HUES6 (cell line): ENCODE results near the gene RSPO4.

Experiments used
- H3K27ac ChIP-seq: 2 replicates; pipeline ENCODE4 v1.7.0; 2013; ENCODE audit warnings: low read depth, mild to moderate bottlenecking, low read length, inconsistent platforms
- H3K27me3 ChIP-seq: 2 replicates; pipeline ENCODE4 v1.6.1; 2013; ENCODE audit warnings: low read length; ENCODE audit not compliant: control insufficient read depth, insufficient read depth
- H3K36me3 ChIP-seq: 2 replicates; pipeline ENCODE4 v1.6.1; 2013; ENCODE audit warnings: low read length; ENCODE audit not compliant: control insufficient read depth, insufficient read depth
- H3K4me1 ChIP-seq: 2 replicates; pipeline ENCODE4 v1.6.1; 2013; ENCODE audit warnings: low read length; ENCODE audit not compliant: control insufficient read depth, insufficient read depth
- H3K4me3 ChIP-seq: 2 replicates; pipeline ENCODE4 v1.5.1; 2013; ENCODE audit warnings: low read depth, low read length
- H3K9ac ChIP-seq: one replicate; pipeline ENCODE4 v1.6.1; 2013; ENCODE audit warnings: mild to moderate bottlenecking, low read length
- H3K9me3 ChIP-seq: 2 replicates; pipeline ENCODE4 v1.6.1; 2013; ENCODE audit warnings: low read depth, low read length; ENCODE audit not compliant: control insufficient read depth, insufficient read depth

Gene RSPO4

DNA sequence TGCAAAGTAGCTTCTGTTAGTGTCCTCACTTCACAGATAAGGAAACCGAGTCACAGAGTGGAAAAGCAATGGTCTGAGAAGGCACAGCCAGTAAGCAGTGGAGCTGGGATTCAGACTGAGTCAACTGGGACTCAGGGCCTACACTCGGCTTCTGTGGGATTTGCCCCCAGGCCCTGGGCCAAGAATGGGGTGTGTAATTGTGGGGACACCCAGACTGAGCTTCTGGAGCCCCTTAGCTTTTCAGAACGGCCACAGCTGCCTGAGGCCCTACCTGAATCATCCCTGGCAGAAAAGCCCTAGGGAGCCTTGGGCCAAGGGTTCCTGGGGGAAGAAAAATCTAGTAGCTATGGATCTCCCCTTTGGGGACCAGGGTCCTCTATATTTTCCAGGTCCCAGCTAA, 92.5 kb downstream of the RSPO4 start:
- Histone ChIP-seq H3K4me1 (no peaks in the 10 kb centered on the region), H3K27me3 (no peaks in the 10 kb centered on the region), H3K9ac (no peak overlapping the region), H3K27ac (no peak overlapping the region), H3K4me3 (no peak overlapping the region), H3K36me3 (no peaks in the 10 kb centered on the region), H3K9me3 (no peaks in the 10 kb centered on the region)
